ENCODE measurements around the gene HDAC4.

DNA sequence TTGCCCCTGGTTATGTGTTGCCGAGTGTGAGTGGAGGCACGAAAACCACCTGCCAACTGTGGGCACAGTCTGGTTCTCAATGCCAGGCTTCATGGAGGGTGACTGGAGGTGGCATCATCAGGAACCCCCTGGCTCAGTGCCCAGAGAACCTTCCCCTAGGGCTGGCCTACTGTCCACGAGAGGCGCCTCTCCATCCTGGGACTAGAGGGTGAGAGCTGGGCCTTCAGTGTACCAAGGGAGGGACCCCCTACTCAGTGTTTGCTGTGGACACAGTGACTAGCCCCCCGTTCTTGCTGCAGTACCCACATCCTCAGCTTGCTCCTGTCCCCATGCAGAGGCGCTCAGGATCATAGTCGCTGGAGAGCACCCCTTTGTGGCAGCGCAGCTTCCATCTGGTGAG lies 202.6 kb downstream of the HDAC4 start:
- TF ChIP-seq PML (IDR thresholded peaks at IDR 0.05; ENCODE audit: low read length): no peak
- TF ChIP-seq, protein P1, sequence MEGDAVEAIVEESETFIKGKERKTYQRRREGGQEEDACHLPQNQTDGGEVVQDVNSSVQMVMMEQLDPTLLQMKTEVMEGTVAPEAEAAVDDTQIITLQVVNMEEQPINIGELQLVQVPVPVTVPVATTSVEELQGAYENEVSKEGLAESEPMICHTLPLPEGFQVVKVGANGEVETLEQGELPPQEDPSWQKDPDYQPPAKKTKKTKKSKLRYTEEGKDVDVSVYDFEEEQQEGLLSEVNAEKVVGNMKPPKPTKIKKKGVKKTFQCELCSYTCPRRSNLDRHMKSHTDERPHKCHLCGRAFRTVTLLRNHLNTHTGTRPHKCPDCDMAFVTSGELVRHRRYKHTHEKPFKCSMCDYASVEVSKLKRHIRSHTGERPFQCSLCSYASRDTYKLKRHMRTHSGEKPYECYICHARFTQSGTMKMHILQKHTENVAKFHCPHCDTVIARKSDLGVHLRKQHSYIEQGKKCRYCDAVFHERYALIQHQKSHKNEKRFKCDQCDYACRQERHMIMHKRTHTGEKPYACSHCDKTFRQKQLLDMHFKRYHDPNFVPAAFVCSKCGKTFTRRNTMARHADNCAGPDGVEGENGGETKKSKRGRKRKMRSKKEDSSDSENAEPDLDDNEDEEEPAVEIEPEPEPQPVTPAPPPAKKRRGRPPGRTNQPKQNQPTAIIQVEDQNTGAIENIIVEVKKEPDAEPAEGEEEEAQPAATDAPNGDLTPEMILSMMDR (IDR thresholded peaks at IDR 0.05 in 2 of 3, conservative IDR thresholded peaks at IDR 0.05 in 1 of 3; ENCODE audit: control insufficient read depth in 2 of 3, extremely low read depth in 1 of 3, insufficient read depth in 1 of 3, low read depth in 3 of 3, low read length in 3 of 3): no peak
- TF ChIP-seq POLR2A (IDR thresholded peaks at IDR 0.05; ENCODE audit: low read depth, low read length): no peak
- TF ChIP-seq, protein P2, sequence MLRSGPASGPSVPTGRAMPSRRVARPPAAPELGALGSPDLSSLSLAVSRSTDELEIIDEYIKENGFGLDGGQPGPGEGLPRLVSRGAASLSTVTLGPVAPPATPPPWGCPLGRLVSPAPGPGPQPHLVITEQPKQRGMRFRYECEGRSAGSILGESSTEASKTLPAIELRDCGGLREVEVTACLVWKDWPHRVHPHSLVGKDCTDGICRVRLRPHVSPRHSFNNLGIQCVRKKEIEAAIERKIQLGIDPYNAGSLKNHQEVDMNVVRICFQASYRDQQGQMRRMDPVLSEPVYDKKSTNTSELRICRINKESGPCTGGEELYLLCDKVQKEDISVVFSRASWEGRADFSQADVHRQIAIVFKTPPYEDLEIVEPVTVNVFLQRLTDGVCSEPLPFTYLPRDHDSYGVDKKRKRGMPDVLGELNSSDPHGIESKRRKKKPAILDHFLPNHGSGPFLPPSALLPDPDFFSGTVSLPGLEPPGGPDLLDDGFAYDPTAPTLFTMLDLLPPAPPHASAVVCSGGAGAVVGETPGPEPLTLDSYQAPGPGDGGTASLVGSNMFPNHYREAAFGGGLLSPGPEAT (IDR thresholded peaks at IDR 0.05; ENCODE audit: low read depth): no peak
- TF ChIP-seq CHD1 (IDR thresholded peaks at IDR 0.05; ENCODE audit: low read depth, low read length): no peak
- no peak for TF ChIP-seq EZH2 (IDR thresholded peaks at IDR 0.05; ENCODE audit: borderline replicate concordance, control insufficient read depth, low read depth, low read length)
- TF ChIP-seq, protein P3, sequence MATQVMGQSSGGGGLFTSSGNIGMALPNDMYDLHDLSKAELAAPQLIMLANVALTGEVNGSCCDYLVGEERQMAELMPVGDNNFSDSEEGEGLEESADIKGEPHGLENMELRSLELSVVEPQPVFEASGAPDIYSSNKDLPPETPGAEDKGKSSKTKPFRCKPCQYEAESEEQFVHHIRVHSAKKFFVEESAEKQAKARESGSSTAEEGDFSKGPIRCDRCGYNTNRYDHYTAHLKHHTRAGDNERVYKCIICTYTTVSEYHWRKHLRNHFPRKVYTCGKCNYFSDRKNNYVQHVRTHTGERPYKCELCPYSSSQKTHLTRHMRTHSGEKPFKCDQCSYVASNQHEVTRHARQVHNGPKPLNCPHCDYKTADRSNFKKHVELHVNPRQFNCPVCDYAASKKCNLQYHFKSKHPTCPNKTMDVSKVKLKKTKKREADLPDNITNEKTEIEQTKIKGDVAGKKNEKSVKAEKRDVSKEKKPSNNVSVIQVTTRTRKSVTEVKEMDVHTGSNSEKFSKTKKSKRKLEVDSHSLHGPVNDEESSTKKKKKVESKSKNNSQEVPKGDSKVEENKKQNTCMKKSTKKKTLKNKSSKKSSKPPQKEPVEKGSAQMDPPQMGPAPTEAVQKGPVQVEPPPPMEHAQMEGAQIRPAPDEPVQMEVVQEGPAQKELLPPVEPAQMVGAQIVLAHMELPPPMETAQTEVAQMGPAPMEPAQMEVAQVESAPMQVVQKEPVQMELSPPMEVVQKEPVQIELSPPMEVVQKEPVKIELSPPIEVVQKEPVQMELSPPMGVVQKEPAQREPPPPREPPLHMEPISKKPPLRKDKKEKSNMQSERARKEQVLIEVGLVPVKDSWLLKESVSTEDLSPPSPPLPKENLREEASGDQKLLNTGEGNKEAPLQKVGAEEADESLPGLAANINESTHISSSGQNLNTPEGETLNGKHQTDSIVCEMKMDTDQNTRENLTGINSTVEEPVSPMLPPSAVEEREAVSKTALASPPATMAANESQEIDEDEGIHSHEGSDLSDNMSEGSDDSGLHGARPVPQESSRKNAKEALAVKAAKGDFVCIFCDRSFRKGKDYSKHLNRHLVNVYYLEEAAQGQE (IDR thresholded peaks at IDR 0.05; ENCODE audit: low read depth, low read length): no peak
- TF ChIP-seq, protein P4, sequence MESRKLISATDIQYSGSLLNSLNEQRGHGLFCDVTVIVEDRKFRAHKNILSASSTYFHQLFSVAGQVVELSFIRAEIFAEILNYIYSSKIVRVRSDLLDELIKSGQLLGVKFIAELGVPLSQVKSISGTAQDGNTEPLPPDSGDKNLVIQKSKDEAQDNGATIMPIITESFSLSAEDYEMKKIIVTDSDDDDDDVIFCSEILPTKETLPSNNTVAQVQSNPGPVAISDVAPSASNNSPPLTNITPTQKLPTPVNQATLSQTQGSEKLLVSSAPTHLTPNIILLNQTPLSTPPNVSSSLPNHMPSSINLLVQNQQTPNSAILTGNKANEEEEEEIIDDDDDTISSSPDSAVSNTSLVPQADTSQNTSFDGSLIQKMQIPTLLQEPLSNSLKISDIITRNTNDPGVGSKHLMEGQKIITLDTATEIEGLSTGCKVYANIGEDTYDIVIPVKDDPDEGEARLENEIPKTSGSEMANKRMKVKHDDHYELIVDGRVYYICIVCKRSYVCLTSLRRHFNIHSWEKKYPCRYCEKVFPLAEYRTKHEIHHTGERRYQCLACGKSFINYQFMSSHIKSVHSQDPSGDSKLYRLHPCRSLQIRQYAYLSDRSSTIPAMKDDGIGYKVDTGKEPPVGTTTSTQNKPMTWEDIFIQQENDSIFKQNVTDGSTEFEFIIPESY (IDR thresholded peaks at IDR 0.05): no peak
- TF ChIP-seq, protein P5, sequence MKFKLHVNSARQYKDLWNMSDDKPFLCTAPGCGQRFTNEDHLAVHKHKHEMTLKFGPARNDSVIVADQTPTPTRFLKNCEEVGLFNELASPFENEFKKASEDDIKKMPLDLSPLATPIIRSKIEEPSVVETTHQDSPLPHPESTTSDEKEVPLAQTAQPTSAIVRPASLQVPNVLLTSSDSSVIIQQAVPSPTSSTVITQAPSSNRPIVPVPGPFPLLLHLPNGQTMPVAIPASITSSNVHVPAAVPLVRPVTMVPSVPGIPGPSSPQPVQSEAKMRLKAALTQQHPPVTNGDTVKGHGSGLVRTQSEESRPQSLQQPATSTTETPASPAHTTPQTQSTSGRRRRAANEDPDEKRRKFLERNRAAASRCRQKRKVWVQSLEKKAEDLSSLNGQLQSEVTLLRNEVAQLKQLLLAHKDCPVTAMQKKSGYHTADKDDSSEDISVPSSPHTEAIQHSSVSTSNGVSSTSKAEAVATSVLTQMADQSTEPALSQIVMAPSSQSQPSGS (IDR thresholded peaks at IDR 0.05; ENCODE audit: low read length): no peak
- TF ChIP-seq MYC (IDR thresholded peaks at IDR 0.05; ENCODE audit: insufficient read depth, insufficient read length, insufficient replicate concordance, low read length, severe bottlenecking): no peak
- TF ChIP-seq TCF12 (IDR thresholded peaks at IDR 0.05; ENCODE audit: low read depth, low read length): no peak
- no peak for TF ChIP-seq EP300 (IDR thresholded peaks at IDR 0.05; ENCODE audit: borderline replicate concordance in 1 of 2, control insufficient read depth in 1 of 2, low read depth in 2 of 2, low read length in 2 of 2)
- no peak for TF ChIP-seq EGR1 (IDR thresholded peaks at IDR 0.05; ENCODE audit: borderline replicate concordance in 1 of 2, low read depth in 2 of 2, low read length in 2 of 2)

Measured in GM12878 (cell line).